NT2/D1 (cell line): ENCODE results near the gene STX8.

Source experiments
- DNase-seq: peaks from one replicate; pipeline ENCODE4 v3.0.0-alpha.2; 2011; ENCODE audit warnings: low read depth, low spot score
- H3K27me3 ChIP-seq: 2 replicates; pipeline ENCODE4 v1.6.0; 2011; ENCODE audit warnings: mild to moderate bottlenecking; ENCODE audit not compliant: insufficient read length, insufficient read depth
- H3K36me3 ChIP-seq: 2 replicates; pipeline ENCODE4 v1.6.1; 2011; ENCODE audit warnings: mild to moderate bottlenecking, low read length, mixed read lengths; ENCODE audit not compliant: insufficient read depth, insufficient read length
- H3K4me1 ChIP-seq: 2 replicates; pipeline ENCODE4 v1.5.1; 2011; ENCODE audit not compliant: insufficient read depth, insufficient read length
- H3K4me3 ChIP-seq: 2 replicates; pipeline ENCODE4 v1.5.1; 2011; ENCODE audit warnings: low read depth; ENCODE audit not compliant: insufficient read length
- H3K9ac ChIP-seq: 2 replicates; pipeline ENCODE4 v1.6.0; 2011; ENCODE audit warnings: low read depth; ENCODE audit not compliant: insufficient read length
- H3K9me3 ChIP-seq: 2 replicates; pipeline ENCODE4 v1.5.1; 2011; ENCODE audit warnings: mild to moderate bottlenecking, low read length; ENCODE audit not compliant: insufficient read depth
- SUZ12 ChIP-seq: IDR thresholded peaks from 2 replicates; pipeline ENCODE4 v1.6.1; 2011; ENCODE audit not compliant: insufficient read length, insufficient read depth; ENCODE audit errors: extremely low read depth
- YY1 ChIP-seq: IDR thresholded peaks from 2 replicates; pipeline ENCODE4 v1.6.1; 2011; ENCODE audit not compliant: insufficient read length, insufficient read depth
- ZNF274 ChIP-seq: IDR thresholded peaks from 2 replicates; pipeline ENCODE4 v1.6.1; 2011; ENCODE audit warnings: mild to moderate bottlenecking, low read depth, low read length

STX8 gene

DNA sequence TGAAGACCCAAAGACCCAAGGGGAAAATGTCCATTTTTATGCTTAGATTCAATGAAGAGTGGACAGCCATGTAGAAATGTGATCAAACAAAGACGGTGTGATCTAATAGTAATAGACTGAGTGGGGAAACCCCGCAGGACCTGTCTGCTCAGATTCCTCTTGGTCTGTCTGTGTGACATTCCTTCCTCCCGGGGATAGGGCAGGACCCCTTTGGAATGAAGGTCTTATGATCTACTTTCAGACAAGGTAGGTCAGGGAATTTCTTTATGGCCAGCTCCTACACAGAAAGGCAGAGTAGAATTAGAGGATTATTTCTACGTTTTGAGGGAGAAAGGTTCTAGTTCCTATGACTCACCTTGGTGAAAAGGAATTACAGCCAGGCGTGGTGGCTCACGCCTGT lies 267.6 kb downstream of the STX8 start:
- no peaks in the 10 kb centered on the region for H3K36me3 ChIP-seq
- H3K4me1 ChIP-seq = peaks cover 2% of the 10 kb centered on the region
- no peaks in the 10 kb centered on the region for H3K27me3 ChIP-seq
- H3K4me3 ChIP-seq = no peak overlapping the region
- no peak for DNase-seq
- no peak for TF ChIP-seq ZNF274
- no peak overlapping the region for H3K9ac ChIP-seq
- H3K9me3 ChIP-seq = no peaks in the 10 kb centered on the region

DNA sequence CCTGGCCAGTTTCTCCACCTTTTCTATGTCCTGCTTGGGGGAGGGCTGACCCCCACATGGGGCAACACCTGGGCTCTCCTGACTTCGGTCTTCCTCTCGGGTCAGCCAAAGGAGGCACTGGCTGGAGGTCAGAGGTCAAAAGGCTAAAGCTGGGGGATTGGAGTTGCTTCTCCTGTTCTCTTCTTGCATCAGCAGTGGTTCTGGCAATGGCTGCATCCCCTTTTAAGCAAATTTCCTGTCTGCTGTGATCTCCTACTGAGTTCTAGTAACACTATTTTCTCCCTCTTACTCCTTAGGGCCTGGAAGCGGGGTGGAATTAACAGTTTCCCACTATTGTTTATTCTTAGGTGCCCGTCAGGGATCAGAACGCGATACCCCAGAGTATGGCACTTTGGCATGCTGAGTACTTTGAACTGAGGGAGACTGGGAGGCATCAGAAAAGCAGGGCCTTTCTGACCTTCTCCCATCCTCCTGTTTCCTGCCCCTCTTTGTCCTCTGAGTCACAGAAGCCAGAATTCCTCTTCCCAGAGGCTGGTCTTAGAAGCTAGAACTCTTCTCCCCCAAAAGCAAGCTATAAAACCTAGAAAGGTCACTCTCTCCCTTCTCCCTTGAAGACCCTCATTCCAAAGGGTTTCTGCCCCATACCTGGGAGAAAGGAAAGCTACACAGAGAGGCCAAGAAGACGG lies 268.2 kb downstream of the STX8 start:
- Histone ChIP-seq H3K9me3 (no peaks in the 10 kb centered on the region), H3K36me3 (no peaks in the 10 kb centered on the region), H3K9ac (no peak overlapping the region), H3K4me3 (no peak overlapping the region), H3K4me1 (peaks cover 2% of the 10 kb centered on the region), H3K27me3 (no peaks in the 10 kb centered on the region)
- TF ChIP-seq SUZ12 = no peak
- TF ChIP-seq YY1 = no peak
- TF ChIP-seq ZNF274 = no peak
- no peak for DNase-seq

DNA sequence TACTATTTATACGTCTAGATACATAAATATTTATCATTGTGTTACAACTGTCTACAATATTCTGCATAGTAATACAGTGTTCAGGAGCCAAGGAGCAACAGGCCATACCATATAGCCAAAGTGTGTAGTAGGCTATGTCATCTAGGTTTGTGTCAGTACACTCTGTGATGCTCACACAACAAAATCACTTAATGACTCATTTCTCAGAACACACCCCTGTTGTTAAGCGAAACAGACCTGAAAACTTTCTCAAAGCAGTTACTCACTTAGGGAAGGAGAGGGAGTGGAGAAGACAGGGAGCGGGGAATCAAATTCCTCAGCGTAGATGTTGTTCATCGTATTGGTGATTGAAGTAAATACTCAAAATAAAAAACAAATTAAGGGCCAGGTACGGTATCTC lies 269.5 kb downstream of the STX8 start:
- no peak overlapping the region for H3K4me3 ChIP-seq
- TF ChIP-seq SUZ12 (no peak), YY1 (no peak), ZNF274 (no peak)
- DNase-seq = no peak

DNA sequence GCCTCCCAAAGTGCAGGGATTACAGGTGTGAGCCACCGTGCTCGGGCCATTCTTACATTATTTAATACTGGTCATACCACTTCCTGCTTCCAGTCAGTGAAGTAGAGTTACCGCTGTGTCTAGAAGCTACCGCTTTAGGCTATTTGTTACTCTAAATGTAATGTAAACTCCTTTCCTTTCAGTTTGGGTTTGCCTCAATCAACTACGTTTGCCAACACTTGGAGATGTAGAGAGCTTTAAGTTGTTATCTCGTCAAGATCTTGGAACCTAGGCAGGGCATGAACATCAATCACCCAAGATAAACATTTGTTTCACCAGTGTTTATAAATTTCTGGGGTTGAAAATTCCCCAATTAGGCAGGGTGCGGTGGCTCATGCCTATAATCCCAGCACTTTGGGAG lies 275.9 kb downstream of the STX8 start:
- no peak overlapping the region for H3K4me3 ChIP-seq
- no peaks in the 10 kb centered on the region for H3K27me3 ChIP-seq
- H3K36me3 ChIP-seq = no peaks in the 10 kb centered on the region
- no peak overlapping the region for H3K9ac ChIP-seq
- no peaks in the 10 kb centered on the region for H3K9me3 ChIP-seq
- no peak for TF ChIP-seq ZNF274
- TF ChIP-seq SUZ12 = no peak
- no peak for TF ChIP-seq YY1
- DNase-seq = no peak
- no peaks in the 10 kb centered on the region for H3K4me1 ChIP-seq

More for the DNA sequence above, 269.5 kb downstream of the STX8 start:
- no peak overlapping the region for H3K9ac ChIP-seq
- H3K4me1 ChIP-seq = peaks cover 2% of the 10 kb centered on the region
- no peaks in the 10 kb centered on the region for H3K36me3 ChIP-seq
- H3K9me3 ChIP-seq = no peaks in the 10 kb centered on the region
- H3K27me3 ChIP-seq = no peaks in the 10 kb centered on the region

DNA sequence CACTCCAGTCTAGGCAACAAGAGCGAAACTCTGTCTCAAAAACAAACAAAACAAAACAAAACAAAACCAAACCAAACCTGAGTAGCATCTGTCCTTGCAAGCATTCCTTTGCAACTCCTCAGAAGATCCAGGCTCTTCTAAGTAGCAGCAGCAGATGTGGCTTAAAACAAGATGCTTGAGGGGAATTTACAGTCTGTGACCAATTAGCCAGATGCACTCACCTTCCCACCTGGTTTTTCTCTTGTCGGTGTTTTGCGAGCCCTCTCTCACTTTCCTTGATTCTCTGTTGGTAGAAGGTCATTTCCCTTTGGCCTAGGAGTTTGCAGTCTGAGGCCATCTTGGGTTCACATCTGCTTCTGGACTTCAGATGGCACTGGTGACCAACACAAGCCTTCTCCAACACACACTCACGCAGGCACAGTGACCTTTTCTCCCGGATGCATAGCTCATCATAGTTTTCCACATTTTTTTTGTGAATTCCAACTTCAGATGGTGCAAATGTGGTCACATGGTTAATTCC lies 276.8 kb downstream of the STX8 start:
- H3K27me3 ChIP-seq = no peaks in the 10 kb centered on the region
- no peak for DNase-seq
- no peaks in the 10 kb centered on the region for H3K36me3 ChIP-seq
- TF ChIP-seq ZNF274 (no peak), SUZ12 (no peak), YY1 (no peak)
- H3K9me3 ChIP-seq = no peaks in the 10 kb centered on the region
- H3K4me1 ChIP-seq = no peaks in the 10 kb centered on the region
- no peak overlapping the region for H3K4me3 ChIP-seq
- no peak overlapping the region for H3K9ac ChIP-seq

DNA sequence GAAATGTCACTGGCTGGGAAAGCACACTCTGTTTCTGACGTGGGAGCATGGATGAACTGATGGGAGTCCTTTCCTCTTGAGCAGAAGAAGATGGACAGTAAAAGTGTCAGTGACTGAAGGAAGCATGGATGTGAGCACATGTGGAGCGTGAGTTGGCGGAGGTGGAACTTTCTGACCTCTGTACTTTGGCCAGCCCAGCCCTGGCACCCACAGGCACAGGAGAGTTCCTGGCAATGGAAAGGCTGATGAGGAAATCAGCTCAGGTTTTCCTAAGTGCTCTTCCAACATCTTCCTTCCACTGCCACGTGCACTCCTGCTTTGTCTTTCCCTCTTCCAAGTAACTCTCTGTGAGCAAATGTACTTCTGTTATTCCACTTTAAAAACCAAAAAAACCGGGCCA lies 277.5 kb downstream of the STX8 start:
- no peaks in the 10 kb centered on the region for H3K27me3 ChIP-seq
- H3K9ac ChIP-seq = no peak overlapping the region
- no peaks in the 10 kb centered on the region for H3K4me1 ChIP-seq
- no peak overlapping the region for H3K4me3 ChIP-seq
- DNase-seq = no peak
- H3K9me3 ChIP-seq = no peaks in the 10 kb centered on the region
- no peaks in the 10 kb centered on the region for H3K36me3 ChIP-seq
- no peak for TF ChIP-seq YY1
- no peak for TF ChIP-seq ZNF274
- TF ChIP-seq SUZ12 = no peak

DNA sequence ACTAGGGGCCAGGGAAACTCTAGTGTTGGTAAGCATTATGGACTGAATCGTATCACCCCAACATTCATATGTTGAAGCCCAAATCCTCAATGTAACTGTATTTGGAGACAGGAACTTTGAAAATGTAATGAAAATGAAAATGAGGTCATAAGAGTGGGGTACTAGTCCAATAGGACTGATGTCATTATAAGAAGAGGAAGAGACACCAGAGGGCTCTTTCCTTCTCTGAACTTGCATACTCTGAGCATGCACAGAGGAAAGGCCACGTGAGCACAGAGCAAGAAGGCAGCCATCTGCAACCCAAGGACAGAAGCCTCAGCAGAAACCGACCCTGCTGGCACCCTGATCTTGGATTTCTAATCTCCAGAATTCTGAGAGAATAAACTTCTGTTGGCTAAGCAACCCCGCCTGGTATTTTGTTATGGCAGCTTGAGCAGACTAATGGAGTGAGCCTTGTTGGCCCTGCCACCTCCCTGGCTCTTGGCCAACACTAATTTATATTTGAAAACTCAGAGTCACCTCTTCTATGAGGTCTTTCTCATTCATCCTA lies 280.9 kb downstream of the STX8 start:
- TF ChIP-seq YY1 = no peak
- TF ChIP-seq SUZ12 = no peak
- TF ChIP-seq ZNF274 = no peak
- H3K36me3 ChIP-seq = no peaks in the 10 kb centered on the region
- H3K27me3 ChIP-seq = no peaks in the 10 kb centered on the region
- H3K9ac ChIP-seq = no peak overlapping the region
- DNase-seq = no peak
- no peaks in the 10 kb centered on the region for H3K4me1 ChIP-seq
- H3K9me3 ChIP-seq = no peaks in the 10 kb centered on the region
- no peak overlapping the region for H3K4me3 ChIP-seq
